Duodenal mucosa (tissue), 2 donors: ENCODE results near the gene OR13C5.
"Not testable (repeated sequence)": the region's sequence is repeated elsewhere in the genome, so short reads cannot be mapped to it uniquely, and the experiment has no call there.

Source experiments
- H3K27ac ChIP-seq: one replicate; pipeline ENCODE4 v1.7.0; 2013; ENCODE audit warnings: low read depth, low read length
- H3K27me3 ChIP-seq, 2 donors: one replicate each; pipeline ENCODE4 v1.7.0; 2013; ENCODE audit warnings: low read length in 2 of 2, control low read depth in 1 of 2; ENCODE audit not compliant: insufficient read depth in 2 of 2, control insufficient read depth in 1 of 2
- H3K36me3 ChIP-seq, 2 donors: one replicate each; pipeline ENCODE4 v1.7.0; 2013; ENCODE audit warnings: low read length in 2 of 2, control low read depth in 1 of 2; ENCODE audit not compliant: insufficient read depth in 2 of 2, control insufficient read depth in 1 of 2
- H3K4me1 ChIP-seq, 2 donors: one replicate each; pipeline ENCODE4 v1.7.0; 2013; ENCODE audit warnings: low read length in 2 of 2, control low read depth in 1 of 2; ENCODE audit not compliant: insufficient read depth in 2 of 2, control insufficient read depth in 1 of 2
- H3K4me3 ChIP-seq, 2 donors: one replicate each; pipeline ENCODE4 v1.7.0; 2013; ENCODE audit warnings: low read length in 2 of 2, low read depth in 1 of 2
- H3K9ac ChIP-seq, 2 donors: one replicate each; pipeline ENCODE4 v1.7.0; 2013; ENCODE audit warnings: low read length in 2 of 2, low read depth in 1 of 2
- H3K9me3 ChIP-seq, 2 donors: one replicate each; pipeline ENCODE4 v1.7.0; 2013; ENCODE audit warnings: low read length in 2 of 2, control low read depth in 1 of 2; ENCODE audit not compliant: control insufficient read depth in 1 of 2

The OR13C5 gene

GRCh38 chr9:104604801-104605200 is 5.6 kb upstream of the OR13C5 start:
- H3K9ac ChIP-seq = no peak overlapping the region
- no peaks in the 10 kb centered on the region for H3K27me3 ChIP-seq
- no peak overlapping the region for H3K4me3 ChIP-seq
- H3K36me3 ChIP-seq = no peaks in the 10 kb centered on the region
- no peaks in the 10 kb centered on the region for H3K9me3 ChIP-seq
- no peak overlapping the region for H3K27ac ChIP-seq
- no peaks in the 10 kb centered on the region for H3K4me1 ChIP-seq

- H3K4me1 ChIP-seq, H3K9ac ChIP-seq, H3K27ac ChIP-seq, H3K27me3 ChIP-seq, H3K36me3 ChIP-seq, H3K4me3 ChIP-seq, H3K9me3 ChIP-seq: not testable (repeated sequence)
Observed at GRCh38 chr9:104598749-104599148, 464 bp downstream of the OR13C5 start.

- Histone ChIP-seq H3K4me3 (no peak overlapping the region), H3K9me3 (no peaks in the 10 kb centered on the region), H3K27ac (no peak overlapping the region), H3K9ac (no peak overlapping the region), H3K4me1 (no peaks in the 10 kb centered on the region), H3K27me3 (no peaks in the 10 kb centered on the region), H3K36me3 (no peaks in the 10 kb centered on the region)
Observed at GRCh38 chr9:104589626-104590025, 9.6 kb downstream of the OR13C5 start.

- Histone ChIP-seq H3K4me3 (no peak overlapping the region), H3K4me1 (no peaks in the 10 kb centered on the region), H3K27me3 (no peaks in the 10 kb centered on the region), H3K27ac (no peak overlapping the region), H3K9me3 (no peaks in the 10 kb centered on the region), H3K36me3 (no peaks in the 10 kb centered on the region), H3K9ac (no peak overlapping the region)
Observed at GRCh38 chr9:104586496-104587180, 12.6 kb downstream of the OR13C5 start.

GRCh38 chr9:104580562-104580961 is 18.7 kb downstream of the OR13C5 start:
- Histone ChIP-seq H3K4me3 (no peak overlapping the region), H3K9ac (no peak overlapping the region), H3K4me1 (no peaks in the 10 kb centered on the region), H3K27ac (no peak overlapping the region), H3K36me3 (no peaks in the 10 kb centered on the region), H3K9me3 (no peaks in the 10 kb centered on the region), H3K27me3 (no peaks in the 10 kb centered on the region)

- Histone ChIP-seq H3K36me3 (no peaks in the 10 kb centered on the region), H3K9ac (no peak overlapping the region), H3K4me3 (no peak overlapping the region), H3K4me1 (no peaks in the 10 kb centered on the region), H3K27ac (no peak overlapping the region), H3K9me3 (peaks cover 0 to 7% of the 10 kb centered on the region in 2 donors), H3K27me3 (no peaks in the 10 kb centered on the region)
Observed at GRCh38 chr9:104577263-104577662, 21.9 kb downstream of the OR13C5 start.

- Histone ChIP-seq H3K36me3 (no peaks in the 10 kb centered on the region), H3K27ac (no peak overlapping the region), H3K27me3 (no peaks in the 10 kb centered on the region), H3K9me3 (peaks cover 7 to 8% of the 10 kb centered on the region in 2 donors), H3K9ac (no peak overlapping the region), H3K4me1 (no peaks in the 10 kb centered on the region), H3K4me3 (no peak overlapping the region)
Observed at GRCh38 chr9:104575456-104575855, 23.8 kb downstream of the OR13C5 start.

- H3K9me3 ChIP-seq = peaks cover 7 to 8% of the 10 kb centered on the region in 2 donors
- H3K4me1 ChIP-seq = no peaks in the 10 kb centered on the region
- H3K27ac ChIP-seq = no peak overlapping the region
- no peak overlapping the region for H3K9ac ChIP-seq
- H3K4me3 ChIP-seq = no peak overlapping the region
- no peaks in the 10 kb centered on the region for H3K36me3 ChIP-seq
- H3K27me3 ChIP-seq = no peaks in the 10 kb centered on the region
Observed at GRCh38 chr9:104572612-104573011, 26.6 kb downstream of the OR13C5 start.

GRCh38 chr9:104568868-104569267 is 30.3 kb downstream of the OR13C5 start, which contains the start of gene OR13C8:
Gene OR13C8, plus strand, starts transcription at chr9:104569168. Its CDS starts 0 bp downstream, at chr9:104569168.
- Histone ChIP-seq H3K9ac (no peak within 1 kb of the TSS), H3K4me3 (no peak within 1 kb of the TSS), H3K27me3 (no peaks in the 10 kb centered on the region), H3K27ac (no peak within 1 kb of the TSS), H3K36me3 (no peaks in the 10 kb centered on the region), H3K4me1 (no peaks in the 10 kb centered on the region), H3K9me3 (peaks cover 7 to 8% of the 10 kb centered on the region in 2 donors)

GRCh38 chr9:104564358-104564757 is 34.9 kb downstream of the OR13C5 start:
- H3K36me3 ChIP-seq = no peaks in the 10 kb centered on the region
- H3K27me3 ChIP-seq = no peaks in the 10 kb centered on the region
- H3K9ac ChIP-seq = no peak overlapping the region
- no peaks in the 10 kb centered on the region for H3K9me3 ChIP-seq
- H3K4me1 ChIP-seq = no peaks in the 10 kb centered on the region
- H3K4me3 ChIP-seq = no peak overlapping the region
- no peak overlapping the region for H3K27ac ChIP-seq
